ENCODE results near the gene INPP4B.

The INPP4B gene

GRCh38 chr4:142164767-142165500, 681.2 kb downstream of the INPP4B start:
- no peak for DNase-seq (ENCODE audit: insufficient read length, low spot score)
- FAIRE-seq: no peak
- TF ChIP-seq POLR2A (IDR thresholded peaks at IDR 0.05; ENCODE audit: low read depth, low read length) (no peak), SPI1 (IDR thresholded peaks at IDR 0.05; ENCODE audit: low read depth, low read length) (no peak), PAX5 (IDR thresholded peaks at IDR 0.05; ENCODE audit: insufficient read depth, low read length, severe bottlenecking) (no peak), POLR2AphosphoS5 (IDR thresholded peaks at IDR 0.05; ENCODE audit: low read depth, low read length) (no peak), POU2F2 (IDR thresholded peaks at IDR 0.05; ENCODE audit: low read depth, low read length) (no peak), TAF1 (IDR thresholded peaks at IDR 0.05; ENCODE audit: low read depth, low read length) (no peak)

GRCh38 chr4:142161086-142161485, 685.0 kb downstream of the INPP4B start:
- DNase-seq (ENCODE audit: insufficient read length, low spot score): no peak
- TF ChIP-seq SPI1 (IDR thresholded peaks at IDR 0.05; ENCODE audit: low read depth, low read length) (no peak), TAF1 (IDR thresholded peaks at IDR 0.05; ENCODE audit: low read depth, low read length) (no peak), POLR2A (IDR thresholded peaks at IDR 0.05; ENCODE audit: low read depth, low read length) (no peak), POU2F2 (IDR thresholded peaks at IDR 0.05; ENCODE audit: low read depth, low read length) (no peak), POLR2AphosphoS5 (IDR thresholded peaks at IDR 0.05; ENCODE audit: low read depth, low read length) (no peak), PAX5 (IDR thresholded peaks at IDR 0.05; ENCODE audit: insufficient read depth, low read length, severe bottlenecking) (no peak)
- no peak for FAIRE-seq

DNA sequence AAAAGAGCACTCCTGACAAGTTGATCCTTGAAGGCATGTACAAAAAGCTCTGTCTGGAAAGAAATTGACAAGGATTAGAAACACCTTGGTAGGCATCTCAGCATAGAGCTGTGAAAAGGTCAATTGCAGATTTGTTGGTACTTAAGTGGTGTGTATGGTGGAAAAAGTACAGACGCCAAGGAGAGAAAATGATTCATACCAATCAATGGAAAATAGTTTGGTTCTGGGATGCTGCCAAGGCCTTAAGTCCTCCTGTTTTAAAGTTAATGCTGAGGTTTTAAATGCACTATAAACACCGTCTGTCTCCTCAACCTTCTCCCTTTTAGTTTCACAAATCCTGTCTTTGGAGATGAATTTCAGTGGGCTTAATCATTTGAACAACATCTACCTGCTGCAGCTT, 685.6 kb downstream of the INPP4B start:
- DNase-seq (ENCODE audit: insufficient read length, low spot score): no peak
- TF ChIP-seq POLR2AphosphoS5 (IDR thresholded peaks at IDR 0.05; ENCODE audit: low read depth, low read length): no peak
- TF ChIP-seq PAX5 (IDR thresholded peaks at IDR 0.05; ENCODE audit: insufficient read depth, low read length, severe bottlenecking): no peak
- TF ChIP-seq POU2F2 (IDR thresholded peaks at IDR 0.05; ENCODE audit: low read depth, low read length): no peak
- TF ChIP-seq SPI1 (IDR thresholded peaks at IDR 0.05; ENCODE audit: low read depth, low read length): no peak
- TF ChIP-seq TAF1 (IDR thresholded peaks at IDR 0.05; ENCODE audit: low read depth, low read length): no peak
- TF ChIP-seq POLR2A (IDR thresholded peaks at IDR 0.05; ENCODE audit: low read depth, low read length): no peak
- no peak for FAIRE-seq

DNA sequence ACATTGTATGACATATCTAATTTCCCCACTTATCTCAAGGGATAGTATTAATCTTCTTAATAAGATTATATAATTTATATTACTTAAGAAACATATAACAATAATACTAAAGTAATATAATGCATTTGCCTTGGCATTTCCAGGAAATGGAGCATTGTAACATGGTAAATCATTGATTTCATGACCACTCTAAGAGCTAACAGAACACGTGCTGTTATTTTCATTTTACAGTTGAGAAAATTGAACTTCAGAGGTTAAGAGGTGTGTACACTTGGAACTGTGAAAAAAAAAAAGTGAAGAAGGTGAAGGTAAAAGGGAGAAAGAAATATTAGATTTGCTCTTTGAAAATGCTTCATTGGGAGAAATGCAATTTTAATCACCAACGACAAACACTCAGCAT, 687.1 kb downstream of the INPP4B start:
- TF ChIP-seq POLR2AphosphoS5 (IDR thresholded peaks at IDR 0.05; ENCODE audit: low read depth, low read length): no peak
- no peak for TF ChIP-seq TAF1 (IDR thresholded peaks at IDR 0.05; ENCODE audit: low read depth, low read length)
- TF ChIP-seq PAX5 (IDR thresholded peaks at IDR 0.05; ENCODE audit: insufficient read depth, low read length, severe bottlenecking): no peak
- no peak for TF ChIP-seq POU2F2 (IDR thresholded peaks at IDR 0.05; ENCODE audit: low read depth, low read length)
- TF ChIP-seq POLR2A (IDR thresholded peaks at IDR 0.05; ENCODE audit: low read depth, low read length): no peak
- DNase-seq (ENCODE audit: insufficient read length, low spot score) (no peak), FAIRE-seq (no peak)

GRCh38 chr4:142156256-142156655, 689.8 kb downstream of the INPP4B start:
- FAIRE-seq: no peak
- TF ChIP-seq SPI1 (IDR thresholded peaks at IDR 0.05; ENCODE audit: low read depth, low read length) (no peak), POLR2A (IDR thresholded peaks at IDR 0.05; ENCODE audit: low read depth, low read length) (no peak), POLR2AphosphoS5 (IDR thresholded peaks at IDR 0.05; ENCODE audit: low read depth, low read length) (no peak), POU2F2 (IDR thresholded peaks at IDR 0.05; ENCODE audit: low read depth, low read length) (no peak), PAX5 (IDR thresholded peaks at IDR 0.05; ENCODE audit: insufficient read depth, low read length, severe bottlenecking) (no peak), TAF1 (IDR thresholded peaks at IDR 0.05; ENCODE audit: low read depth, low read length) (no peak)
- no peak for DNase-seq (ENCODE audit: insufficient read length, low spot score)

DNA sequence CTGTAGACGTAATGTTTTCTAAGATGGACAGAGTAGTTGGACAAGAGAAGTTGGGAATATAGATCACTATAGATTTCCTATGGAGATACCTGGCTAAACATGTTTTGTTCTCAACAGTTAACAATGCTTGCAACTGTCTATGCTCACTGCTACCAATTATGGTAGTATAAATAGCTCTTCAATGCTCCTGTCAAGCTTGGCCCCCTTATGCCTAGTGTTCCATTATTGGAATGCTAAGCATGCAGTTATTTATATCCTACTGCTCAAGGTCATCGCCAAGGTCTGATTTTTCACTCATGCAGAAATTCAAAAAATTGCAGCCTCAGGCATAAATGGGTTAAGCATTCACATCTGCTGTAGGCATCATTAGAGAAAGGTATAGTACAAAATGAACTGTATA, 690.8 kb downstream of the INPP4B start:
- TF ChIP-seq POU2F2 (IDR thresholded peaks at IDR 0.05; ENCODE audit: low read depth, low read length): no peak
- no peak for TF ChIP-seq PAX5 (IDR thresholded peaks at IDR 0.05; ENCODE audit: insufficient read depth, low read length, severe bottlenecking)
- TF ChIP-seq TAF1 (IDR thresholded peaks at IDR 0.05; ENCODE audit: low read depth, low read length): no peak
- no peak for TF ChIP-seq POLR2A (IDR thresholded peaks at IDR 0.05; ENCODE audit: low read depth, low read length)
- TF ChIP-seq POLR2AphosphoS5 (IDR thresholded peaks at IDR 0.05; ENCODE audit: low read depth, low read length): no peak
- no peak for TF ChIP-seq SPI1 (IDR thresholded peaks at IDR 0.05; ENCODE audit: low read depth, low read length)
- FAIRE-seq (no peak), DNase-seq (ENCODE audit: insufficient read length, low spot score) (no peak)

DNA sequence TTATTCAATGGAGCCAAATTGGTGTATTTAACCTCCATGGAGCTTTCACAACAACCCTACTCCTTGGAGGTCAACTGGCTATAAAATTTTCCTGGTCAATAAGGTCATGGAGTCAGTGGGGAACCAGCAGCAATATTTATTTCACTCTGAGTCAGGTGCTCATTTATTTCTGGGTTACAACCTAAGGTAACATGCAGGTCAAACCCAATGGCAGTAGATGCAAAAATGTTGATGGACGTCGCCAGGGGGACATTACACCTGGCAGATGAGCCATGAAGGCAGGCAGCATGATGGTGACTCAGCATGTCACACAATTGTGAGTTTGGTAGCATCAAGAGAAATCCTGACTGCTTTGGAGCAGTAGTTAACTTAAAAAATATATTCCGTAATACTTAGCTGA, 695.6 kb downstream of the INPP4B start:
- no peak for DNase-seq (ENCODE audit: insufficient read length, low spot score)
- TF ChIP-seq POLR2AphosphoS5 (IDR thresholded peaks at IDR 0.05; ENCODE audit: low read depth, low read length) (no peak), POU2F2 (IDR thresholded peaks at IDR 0.05; ENCODE audit: low read depth, low read length) (no peak), PAX5 (IDR thresholded peaks at IDR 0.05; ENCODE audit: insufficient read depth, low read length, severe bottlenecking) (no peak), TAF1 (IDR thresholded peaks at IDR 0.05; ENCODE audit: low read depth, low read length) (no peak)
- no peak for FAIRE-seq

DNA sequence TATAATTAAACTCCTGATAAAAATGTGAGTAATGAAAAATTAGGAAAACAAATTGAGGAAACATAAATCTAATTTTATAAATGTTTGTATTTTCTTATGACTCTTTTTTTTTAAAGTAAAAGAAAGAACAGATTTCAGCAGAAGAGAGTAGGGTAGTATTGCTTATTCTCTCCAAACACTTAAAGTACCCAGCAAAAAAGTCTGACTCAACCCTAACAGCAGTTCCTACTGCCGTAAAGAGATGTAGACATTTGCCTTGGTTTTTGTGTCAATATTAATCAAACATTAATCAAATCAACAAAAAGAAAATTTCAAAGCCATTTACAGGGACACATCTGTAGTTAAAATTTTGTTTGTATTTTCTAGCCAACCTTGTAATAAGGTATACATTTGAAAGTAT, 701.3 kb downstream of the INPP4B start:
- FAIRE-seq: no peak
- TF ChIP-seq POLR2AphosphoS5 (IDR thresholded peaks at IDR 0.05; ENCODE audit: low read depth, low read length) (no peak), SPI1 (IDR thresholded peaks at IDR 0.05; ENCODE audit: low read depth, low read length) (no peak), PAX5 (IDR thresholded peaks at IDR 0.05; ENCODE audit: insufficient read depth, low read length, severe bottlenecking) (no peak), POU2F2 (IDR thresholded peaks at IDR 0.05; ENCODE audit: low read depth, low read length) (no peak), TAF1 (IDR thresholded peaks at IDR 0.05; ENCODE audit: low read depth, low read length) (no peak), POLR2A (IDR thresholded peaks at IDR 0.05; ENCODE audit: low read depth, low read length) (no peak)
- no peak for DNase-seq (ENCODE audit: insufficient read length, low spot score)

- TF ChIP-seq PAX5 (IDR thresholded peaks at IDR 0.05; ENCODE audit: insufficient read depth, low read length, severe bottlenecking) (no peak), POLR2A (IDR thresholded peaks at IDR 0.05; ENCODE audit: low read depth, low read length) (no peak), POLR2AphosphoS5 (IDR thresholded peaks at IDR 0.05; ENCODE audit: low read depth, low read length) (no peak), SPI1 (IDR thresholded peaks at IDR 0.05; ENCODE audit: low read depth, low read length) (no peak)
- DNase-seq (ENCODE audit: insufficient read length, low spot score) (no peak), FAIRE-seq (no peak)
These were observed 703.6 kb downstream of the INPP4B start for GRCh38 chr4:142142366-142143054.

Data from GM12891 (cell line).